Measurements from ENCODE around the gene FRMD8. TPM values are rescaled to one million over a fixed set of nuclear protein-coding genes. Genes with fewer than 3 reads are reported as not detected.

Gene FRMD8
- total and polyA plus RNA-seq, 2 of the 8 experiments (the other 6 are each of a cell fraction or from before 2014, with no cell fraction given) = 15.0 to 19.2 TPM

GRCh38 chr11:65429724-65430405, 43.4 kb downstream of the FRMD8 start:
- 60% methylated on average over 9 of the region's 9 CpGs; no CpG with 5 or more reads in 1 of the 2 experiments for WGBS, 2 experiments (ENCODE audit: extremely low coverage in 1 of 2, insufficient coverage in 1 of 2, insufficient read length in 1 of 2, insufficient replicate concordance in 2 of 2, low coverage in 1 of 2, low lambda C conversion rate in 2 of 2, missing lambda C conversion rate in 1 of 2)
- no peak overlapping the region for H3K4ac ChIP-seq (replicated peaks; ENCODE audit: insufficient read length, low read depth, low read length)
- ChIA-PET POLR2A (ENCODE audit: partially characterized antibody) (interaction anchor here (0.8 to 20.8 kb wide), 6 partner anchors 12 to 75 kb away, joined by 3 to 826 read pairs (median 4); partner anchors contain the start of gene MALAT1), CTCF (ENCODE audit: partially characterized antibody) (interaction anchor here (0.8 to 2.5 kb wide), 6 partner anchors 9 to 155 kb away, joined by 3 to 16 read pairs (median 3); no protein-coding TSS in a partner anchor)
- H3K18ac ChIP-seq (ENCODE audit: extremely low read depth, low read length) = no peak overlapping the region; the same call in 1 of the 2 replicates
- H4K8ac ChIP-seq (ENCODE audit: extremely low read depth, insufficient read depth, low read length) = no peak overlapping the region
- H2BK120ac ChIP-seq (replicated peaks; ENCODE audit: low read depth, low read length) = no peak overlapping the region
- no peak overlapping the region for H2BK15ac ChIP-seq (ENCODE audit: low read length)
- DNase-seq (ENCODE audit: low read depth in 1 of 2, low spot score in 2 of 2) = no peak
- H3K23ac ChIP-seq (ENCODE audit: insufficient read length) = no peak overlapping the region
- TF ChIP-seq CHD1 (IDR thresholded peaks at IDR 0.05; ENCODE audit: low read depth, low read length) (no peak), KDM1A (IDR thresholded peaks at IDR 0.05; ENCODE audit: borderline replicate concordance, low read length) (no peak), SUZ12 (IDR thresholded peaks at IDR 0.05; ENCODE audit: low read length) (no peak)
- TF ChIP-seq, protein P1, sequence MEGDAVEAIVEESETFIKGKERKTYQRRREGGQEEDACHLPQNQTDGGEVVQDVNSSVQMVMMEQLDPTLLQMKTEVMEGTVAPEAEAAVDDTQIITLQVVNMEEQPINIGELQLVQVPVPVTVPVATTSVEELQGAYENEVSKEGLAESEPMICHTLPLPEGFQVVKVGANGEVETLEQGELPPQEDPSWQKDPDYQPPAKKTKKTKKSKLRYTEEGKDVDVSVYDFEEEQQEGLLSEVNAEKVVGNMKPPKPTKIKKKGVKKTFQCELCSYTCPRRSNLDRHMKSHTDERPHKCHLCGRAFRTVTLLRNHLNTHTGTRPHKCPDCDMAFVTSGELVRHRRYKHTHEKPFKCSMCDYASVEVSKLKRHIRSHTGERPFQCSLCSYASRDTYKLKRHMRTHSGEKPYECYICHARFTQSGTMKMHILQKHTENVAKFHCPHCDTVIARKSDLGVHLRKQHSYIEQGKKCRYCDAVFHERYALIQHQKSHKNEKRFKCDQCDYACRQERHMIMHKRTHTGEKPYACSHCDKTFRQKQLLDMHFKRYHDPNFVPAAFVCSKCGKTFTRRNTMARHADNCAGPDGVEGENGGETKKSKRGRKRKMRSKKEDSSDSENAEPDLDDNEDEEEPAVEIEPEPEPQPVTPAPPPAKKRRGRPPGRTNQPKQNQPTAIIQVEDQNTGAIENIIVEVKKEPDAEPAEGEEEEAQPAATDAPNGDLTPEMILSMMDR (IDR thresholded peaks at IDR 0.05; ENCODE audit: control extremely low read depth in 1 of 3, insufficient read depth in 1 of 3, low read depth in 1 of 3, low read length in 3 of 3) = 0 out of 4 replicates have a peak, but pooled peaks of 1 of the 3 experiments have one; percentile 3
- H4K91ac ChIP-seq (replicated peaks; ENCODE audit: insufficient read length, low read length) = no peak overlapping the region
- H3K4me2 ChIP-seq (ENCODE audit: insufficient read depth in 1 of 2, low read depth in 2 of 2, low read length in 2 of 2) = peak overlapping the region in 1 of 2 experiments; percentile 3; a peak in 1 of 4 replicates
- no peak overlapping the region for H2AFZ ChIP-seq (ENCODE audit: low read length)
- no peak overlapping the region for H2AK5ac ChIP-seq (ENCODE audit: low read depth, low read length)
- H4K5ac ChIP-seq (ENCODE audit: insufficient read length, low read depth, low read length) = no peak overlapping the region
- no peak overlapping the region for H2BK12ac ChIP-seq (ENCODE audit: low read depth, low read length)
- peaks cover 0 to 17% of the 10 kb centered on the region in 2 experiments; a peak in 3 of 4 replicates for H3K79me2 ChIP-seq (ENCODE audit: control insufficient read depth in 1 of 2, insufficient read depth in 2 of 2, low read length in 2 of 2)
- no peak overlapping the region for H3K4me3 ChIP-seq (ENCODE audit: extremely low read depth in 1 of 4, insufficient read depth in 2 of 4, low read depth in 3 of 4, low read length in 4 of 4)
- H3K14ac ChIP-seq (ENCODE audit: insufficient read length) = no peak overlapping the region
- no peaks in the 10 kb centered on the region for H3K9me3 ChIP-seq (ENCODE audit: insufficient read depth in 2 of 2, low read depth in 1 of 2, low read length in 1 of 2)
- no peak overlapping the region for H3K9ac ChIP-seq (replicated peaks in 1 of 4; ENCODE audit: extremely low read depth in 1 of 4, low read depth in 3 of 4, low read length in 3 of 4)
- H3K27ac ChIP-seq (ENCODE audit: low read depth, low read length) = no peak overlapping the region
- no peak for FAIRE-seq
- peak overlapping the region; percentile 3; the same call in 1 of the 2 replicates for H2BK5ac ChIP-seq (ENCODE audit: low read depth, low read length)
- H3K27me3 ChIP-seq (replicated peaks in 1 of 4; ENCODE audit: control insufficient read depth in 3 of 4, extremely low read depth in 1 of 4, insufficient read depth in 3 of 4, low read length in 3 of 4) = no peaks in the 10 kb centered on the region
- no peak overlapping the region for H3K56ac ChIP-seq (replicated peaks; ENCODE audit: insufficient read length, low read depth, low read length)
- H3K23me2 ChIP-seq (ENCODE audit: low read depth, low read length) = peaks cover 2% of the 10 kb centered on the region; the same call in 1 of the 2 replicates
- no peak overlapping the region for H2BK20ac ChIP-seq (ENCODE audit: low read length)
- H3K79me1 ChIP-seq (ENCODE audit: low read depth, low read length) = peaks cover 9% of the 10 kb centered on the region; the same call in 1 of the 2 replicates
- H3K4me1 ChIP-seq (replicated peaks in 1 of 4; ENCODE audit: control insufficient read depth in 3 of 4, insufficient read depth in 4 of 4, low read length in 3 of 4) = peaks cover 4 to 26% (median 7%) of the 10 kb centered on the region in 4 experiments
- no peaks in the 10 kb centered on the region for H3K36me3 ChIP-seq (ENCODE audit: control insufficient read depth in 2 of 4, insufficient read depth in 4 of 4, low read length in 3 of 4)
- H4K20me1 ChIP-seq (replicated peaks in 1 of 2; ENCODE audit: control insufficient read depth in 1 of 2, insufficient read depth in 2 of 2, low read length in 2 of 2) = peaks cover 0 to 15% of the 10 kb centered on the region in 2 experiments

Measured in H1 (cell line).